Retina (tissue), 1 donor: ENCODE results near the gene EXOC2.
A peak's percentile ranks its signal among the peaks of the same experiment; 100 is the strongest.
"Not testable (repeated sequence)": the region's sequence is repeated elsewhere in the genome, so short reads cannot be mapped to it uniquely, and the experiment has no call there.

Source experiments
- DNase-seq: peaks from one replicate; pipeline ENCODE4 v3.0.0-alpha.2; 2016

EXOC2 gene

GRCh38 chr6:677919-678318 lies 15.0 kb downstream of the EXOC2 start:
- DNase-seq: no peak

GRCh38 chr6:674956-675355 lies 18.0 kb downstream of the EXOC2 start:
- DNase-seq: no peak

GRCh38 chr6:674406-674805 lies 18.5 kb downstream of the EXOC2 start:
- DNase-seq: no peak

- DNase-seq: no peak
Observed at GRCh38 chr6:667253-667927, 25.5 kb downstream of the EXOC2 start.

GRCh38 chr6:665403-666267 lies 27.3 kb downstream of the EXOC2 start:
- no peak for DNase-seq

- DNase-seq: not testable (repeated sequence)
Observed at GRCh38 chr6:663788-664187, 29.2 kb downstream of the EXOC2 start.

- no peak for DNase-seq
Observed at GRCh38 chr6:659716-660581, 33.0 kb downstream of the EXOC2 start.

GRCh38 chr6:658244-658643 lies 34.7 kb downstream of the EXOC2 start:
- no peak for DNase-seq

GRCh38 chr6:657743-658142 lies 35.2 kb downstream of the EXOC2 start:
- no peak for DNase-seq

GRCh38 chr6:656460-657252 lies 36.3 kb downstream of the EXOC2 start, which contains the start of gene HUS1B:
Gene HUS1B, minus strand, starts transcription at chr6:657100. Its CDS starts 156 bp downstream, at chr6:656944.
- DNase-seq: no peak

- DNase-seq: no peak
Observed at GRCh38 chr6:654136-654535, 38.8 kb downstream of the EXOC2 start.

GRCh38 chr6:652865-653264 lies 40.1 kb downstream of the EXOC2 start:
- DNase-seq: no peak

- no peak for DNase-seq
Observed at GRCh38 chr6:650098-650497, 42.8 kb downstream of the EXOC2 start.

- DNase-seq: no peak
Observed at GRCh38 chr6:642805-643204, 50.1 kb downstream of the EXOC2 start.

GRCh38 chr6:641225-641985 lies 51.5 kb downstream of the EXOC2 start:
- no peak for DNase-seq

GRCh38 chr6:636488-636887 lies 56.5 kb downstream of the EXOC2 start:
- DNase-seq: no peak

GRCh38 chr6:635233-635632 lies 57.7 kb downstream of the EXOC2 start:
- DNase-seq: no peak

GRCh38 chr6:633611-634010 lies 59.3 kb downstream of the EXOC2 start:
- DNase-seq: no peak

- DNase-seq: no peak
Observed at GRCh38 chr6:628766-629165, 64.2 kb downstream of the EXOC2 start.

- DNase-seq: no peak
Observed at GRCh38 chr6:626236-626635, 66.7 kb downstream of the EXOC2 start.

- DNase-seq: peak; percentile 17
Observed at GRCh38 chr6:624979-625378, 68.0 kb downstream of the EXOC2 start.

- DNase-seq: no peak
Observed at GRCh38 chr6:622462-622861, 70.5 kb downstream of the EXOC2 start.
